Measurements from ENCODE around the gene TMEM132C. TPM values are rescaled to one million over a fixed set of nuclear protein-coding genes. Genes with fewer than 3 reads are reported as not detected.

Gene TMEM132C
- total RNA-seq, 2 experiments from 2014 or later: not detected

- ChIA-PET CTCF (no interaction called here), POLR2A (no interaction called here)
- TF ChIP-seq CTCF (IDR thresholded peaks at IDR 0.05): no peak
- intact Hi-C loops (cut with micrococcal nuclease): no loop called here
- Mint-ChIP-seq H3K4me3 (no peak overlapping the region), H3K27ac (no peak overlapping the region), H3K4me1 (ENCODE audit: low read depth) (no peaks in the 10 kb centered on the region), H3K27me3 (no peaks in the 10 kb centered on the region), H3K9me3 (peaks cover 5% of the 10 kb centered on the region), H3K36me3 (ENCODE audit: low read depth) (no peaks in the 10 kb centered on the region)
- DNase-seq (no peak), ATAC-seq (no peak)
Measured at GRCh38 chr12:128426511-128426910, 159.5 kb downstream of the TMEM132C start.

DNA sequence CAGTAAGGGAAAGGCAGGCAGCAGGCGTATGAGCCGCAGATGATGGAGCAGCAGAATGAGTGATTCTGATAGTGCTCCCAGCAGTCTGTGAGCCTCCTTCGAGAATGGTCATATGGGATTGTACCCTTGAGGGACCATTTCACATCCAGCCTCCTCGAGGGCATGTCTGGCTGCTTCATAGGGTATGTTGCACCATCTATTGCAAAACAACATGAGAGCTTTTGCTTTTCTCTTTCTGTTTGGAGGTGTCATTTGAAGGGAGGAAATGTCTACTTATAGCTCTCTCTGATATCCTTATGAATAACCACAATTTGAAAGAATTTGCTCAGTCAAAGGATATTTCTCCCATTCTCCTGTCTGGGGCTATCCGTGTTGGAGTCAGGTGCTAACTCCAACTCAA, 172.8 kb downstream of the TMEM132C start:
- Mint-ChIP-seq H3K4me3 (no peak overlapping the region), H3K36me3 (ENCODE audit: low read depth) (no peaks in the 10 kb centered on the region), H3K27ac (no peak overlapping the region), H3K4me1 (ENCODE audit: low read depth) (no peaks in the 10 kb centered on the region), H3K27me3 (no peaks in the 10 kb centered on the region), H3K9me3 (no peaks in the 10 kb centered on the region)
- ATAC-seq (no peak), DNase-seq (no peak)
- no peak for TF ChIP-seq CTCF (IDR thresholded peaks at IDR 0.05)
- ChIA-PET POLR2A (no interaction called here), CTCF (no interaction called here)
- intact Hi-C loops (cut with micrococcal nuclease): no loop called here

GRCh38 chr12:128442096-128442495, 175.1 kb downstream of the TMEM132C start:
- Mint-ChIP-seq H3K36me3 (ENCODE audit: low read depth) (no peaks in the 10 kb centered on the region), H3K9me3 (no peaks in the 10 kb centered on the region), H3K27ac (no peak overlapping the region), H3K27me3 (no peaks in the 10 kb centered on the region), H3K4me3 (no peak overlapping the region), H3K4me1 (ENCODE audit: low read depth) (no peaks in the 10 kb centered on the region)
- ChIA-PET CTCF (no interaction called here), POLR2A (no interaction called here)
- ATAC-seq: no peak
- intact Hi-C loops (cut with micrococcal nuclease): no loop called here
- no peak for TF ChIP-seq CTCF (IDR thresholded peaks at IDR 0.05)
- no peak for DNase-seq

GRCh38 chr12:128444598-128444997, 177.6 kb downstream of the TMEM132C start:
- CTCF ChIA-PET: no interaction called here
- Mint-ChIP-seq H3K4me3 (no peak overlapping the region), H3K9me3 (no peaks in the 10 kb centered on the region), H3K4me1 (ENCODE audit: low read depth) (no peaks in the 10 kb centered on the region), H3K36me3 (ENCODE audit: low read depth) (no peaks in the 10 kb centered on the region), H3K27ac (no peak overlapping the region), H3K27me3 (peaks cover 2% of the 10 kb centered on the region)
- no peak for TF ChIP-seq CTCF (IDR thresholded peaks at IDR 0.05)
- DNase-seq (no peak), ATAC-seq (no peak)
- POLR2A ChIA-PET: no interaction called here
- intact Hi-C loops (cut with micrococcal nuclease): no loop called here

DNA sequence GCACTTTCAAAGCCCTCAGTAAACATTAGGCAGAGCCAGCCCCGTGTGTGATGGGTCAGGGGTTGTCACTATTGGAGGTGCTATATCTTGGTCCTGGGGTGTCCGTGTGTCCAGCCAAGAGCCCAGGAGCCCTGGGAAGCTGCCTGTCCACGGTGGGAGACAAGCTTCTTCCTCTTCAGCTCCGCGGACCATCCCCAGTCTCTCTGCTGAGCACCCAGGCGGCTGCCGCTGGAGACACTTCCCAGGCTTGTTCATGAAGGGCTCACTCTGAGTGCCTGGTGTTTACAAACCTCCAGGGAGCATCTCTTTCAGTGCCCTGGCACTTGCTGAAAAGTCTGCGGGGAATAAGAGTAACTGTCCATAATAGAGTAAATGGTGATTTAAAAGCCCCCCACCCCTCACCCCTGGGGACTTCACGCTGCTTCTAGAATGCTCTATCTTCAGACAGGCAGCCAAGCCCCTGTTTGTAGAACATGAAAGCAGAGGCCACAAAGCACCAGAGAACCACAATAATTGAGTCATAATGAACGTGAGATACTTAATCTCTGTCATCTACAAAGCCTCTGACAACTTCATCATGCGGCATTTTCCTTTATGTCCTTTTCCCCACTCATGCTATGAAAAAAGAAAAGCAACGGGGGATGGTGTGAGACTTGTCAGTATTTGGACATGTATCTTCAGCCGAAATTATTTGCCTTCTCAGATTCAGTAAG, 178.6 kb downstream of the TMEM132C start:
- H3K27me3 Mint-ChIP-seq: peaks cover 2% of the 10 kb centered on the region
- no peaks in the 10 kb centered on the region for H3K4me1 Mint-ChIP-seq (ENCODE audit: low read depth)
- POLR2A ChIA-PET: no interaction called here
- H3K4me3 Mint-ChIP-seq: no peak overlapping the region
- CTCF ChIA-PET: no interaction called here
- intact Hi-C loops (cut with micrococcal nuclease): no loop called here
- no peaks in the 10 kb centered on the region for H3K36me3 Mint-ChIP-seq (ENCODE audit: low read depth)
- H3K27ac Mint-ChIP-seq: no peak overlapping the region
- DNase-seq (no peak), ATAC-seq (no peak)
- no peak for TF ChIP-seq CTCF (IDR thresholded peaks at IDR 0.05)
- H3K9me3 Mint-ChIP-seq: no peaks in the 10 kb centered on the region

Data from activated CD8-positive, alpha-beta T cell treated with anti-CD3 and anti-CD28 coated beads for 36 hours (primary cell).